GM12864 (cell line): Measurements from ENCODE around the gene LGMN.
A peak's percentile ranks its signal among the peaks of the same experiment; 100 is the strongest.

Experiments used
- DNase-seq: peaks from one replicate; pipeline ENCODE4 v3.0.0-alpha.2; 2011; ENCODE audit warnings: low read depth
- H3K4me3 ChIP-seq: 2 replicates; pipeline ENCODE4 v1.5.1; 2011; ENCODE audit warnings: mild to moderate bottlenecking, low read depth, low read length, control low read depth
- TF ChIP-seq, protein P1 (sequence below): IDR thresholded peaks from 2 replicates; pipeline ENCODE4 v1.5.1; 2011; ENCODE audit warnings: low read depth, mild to moderate bottlenecking, moderate library complexity, low read length, control low read depth, inconsistent platforms; ENCODE audit errors: missing control alignments

The LGMN gene

DNA sequence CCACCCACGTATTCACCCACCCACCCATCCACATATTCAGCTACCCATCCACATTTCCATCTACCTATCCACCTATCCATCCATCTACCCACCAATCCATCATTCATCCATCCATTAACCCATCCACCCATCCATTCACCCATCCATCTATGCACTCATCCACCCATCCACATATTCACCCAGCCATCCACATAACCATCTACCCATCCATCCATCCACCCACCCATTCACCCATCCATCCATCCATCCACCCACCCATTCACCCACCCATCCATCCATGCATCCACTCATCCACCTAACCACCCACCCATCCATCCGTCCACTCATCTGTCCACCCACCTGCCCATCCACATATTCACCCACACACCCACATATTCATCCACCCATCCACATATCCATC, 70.5 kb downstream of the LGMN start:
- no peak for DNase-seq
- TF ChIP-seq, protein P1, sequence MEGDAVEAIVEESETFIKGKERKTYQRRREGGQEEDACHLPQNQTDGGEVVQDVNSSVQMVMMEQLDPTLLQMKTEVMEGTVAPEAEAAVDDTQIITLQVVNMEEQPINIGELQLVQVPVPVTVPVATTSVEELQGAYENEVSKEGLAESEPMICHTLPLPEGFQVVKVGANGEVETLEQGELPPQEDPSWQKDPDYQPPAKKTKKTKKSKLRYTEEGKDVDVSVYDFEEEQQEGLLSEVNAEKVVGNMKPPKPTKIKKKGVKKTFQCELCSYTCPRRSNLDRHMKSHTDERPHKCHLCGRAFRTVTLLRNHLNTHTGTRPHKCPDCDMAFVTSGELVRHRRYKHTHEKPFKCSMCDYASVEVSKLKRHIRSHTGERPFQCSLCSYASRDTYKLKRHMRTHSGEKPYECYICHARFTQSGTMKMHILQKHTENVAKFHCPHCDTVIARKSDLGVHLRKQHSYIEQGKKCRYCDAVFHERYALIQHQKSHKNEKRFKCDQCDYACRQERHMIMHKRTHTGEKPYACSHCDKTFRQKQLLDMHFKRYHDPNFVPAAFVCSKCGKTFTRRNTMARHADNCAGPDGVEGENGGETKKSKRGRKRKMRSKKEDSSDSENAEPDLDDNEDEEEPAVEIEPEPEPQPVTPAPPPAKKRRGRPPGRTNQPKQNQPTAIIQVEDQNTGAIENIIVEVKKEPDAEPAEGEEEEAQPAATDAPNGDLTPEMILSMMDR = no peak
- no peak overlapping the region for H3K4me3 ChIP-seq

DNA sequence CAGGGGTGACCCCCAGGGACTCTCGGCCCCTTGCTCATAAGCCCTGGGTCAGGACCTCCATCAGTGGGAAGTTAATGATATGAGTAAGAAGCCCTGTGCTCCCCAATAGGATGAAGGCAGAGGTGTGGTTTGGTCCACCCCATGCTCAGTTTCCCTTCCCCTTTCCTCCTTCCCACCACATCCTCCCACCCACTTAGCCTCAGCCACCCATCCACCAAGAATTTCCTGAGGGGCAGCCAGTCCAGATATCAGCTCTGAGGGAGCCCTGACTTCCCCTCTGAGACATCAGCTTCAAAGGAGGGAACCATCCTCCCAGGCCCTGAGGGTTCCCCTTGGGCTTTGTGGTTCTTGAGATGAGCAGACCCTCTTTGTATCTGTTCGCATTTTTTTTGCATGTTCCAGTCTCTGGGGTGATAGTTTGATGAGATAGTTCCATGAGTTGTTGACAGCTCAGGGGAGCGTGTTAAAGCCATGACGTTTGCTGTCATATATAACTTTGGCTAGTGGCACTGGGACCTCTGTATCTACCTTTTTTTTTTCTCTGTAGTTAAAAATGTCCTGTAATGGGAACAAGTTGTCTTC, 71.2 kb downstream of the LGMN start:
- TF ChIP-seq, protein P1 = no peak
- DNase-seq = peak; percentile 91
- H3K4me3 ChIP-seq = no peak overlapping the region

DNA sequence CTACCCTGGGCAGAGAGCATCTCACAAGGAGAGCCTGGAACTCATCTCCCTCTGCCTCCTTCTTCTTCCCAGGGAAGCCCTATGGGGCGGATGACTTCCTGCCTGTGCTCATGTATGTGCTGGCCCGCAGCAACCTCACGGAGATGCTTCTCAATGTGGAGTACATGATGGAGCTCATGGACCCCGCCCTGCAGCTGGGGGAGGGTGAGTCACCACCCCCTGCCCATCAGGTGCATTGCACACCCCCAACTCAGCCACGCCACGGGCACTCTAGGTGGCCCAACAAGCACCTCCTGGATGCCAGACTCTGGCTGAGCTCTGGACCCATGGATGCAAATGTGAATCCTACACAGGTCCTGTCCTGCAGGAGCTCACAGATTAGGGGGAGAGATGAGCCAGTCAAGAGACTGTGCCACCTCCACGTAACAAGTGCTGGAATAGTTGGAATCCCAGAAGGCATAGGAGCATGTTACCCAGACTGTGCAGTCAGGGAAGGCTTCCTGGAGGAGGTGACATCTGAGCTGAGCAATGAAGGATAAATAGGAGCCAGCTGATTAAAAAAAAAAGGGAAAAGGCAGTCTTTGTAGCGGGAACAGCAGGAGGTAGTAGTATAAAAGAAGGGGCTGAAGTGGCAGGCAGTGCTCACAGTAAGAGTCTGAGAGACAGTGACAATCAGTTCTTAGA, 71.9 kb downstream of the LGMN start:
- TF ChIP-seq, protein P1 = no peak
- no peak overlapping the region; the same call in 1 of the 2 replicates for H3K4me3 ChIP-seq
- no peak for DNase-seq

DNA sequence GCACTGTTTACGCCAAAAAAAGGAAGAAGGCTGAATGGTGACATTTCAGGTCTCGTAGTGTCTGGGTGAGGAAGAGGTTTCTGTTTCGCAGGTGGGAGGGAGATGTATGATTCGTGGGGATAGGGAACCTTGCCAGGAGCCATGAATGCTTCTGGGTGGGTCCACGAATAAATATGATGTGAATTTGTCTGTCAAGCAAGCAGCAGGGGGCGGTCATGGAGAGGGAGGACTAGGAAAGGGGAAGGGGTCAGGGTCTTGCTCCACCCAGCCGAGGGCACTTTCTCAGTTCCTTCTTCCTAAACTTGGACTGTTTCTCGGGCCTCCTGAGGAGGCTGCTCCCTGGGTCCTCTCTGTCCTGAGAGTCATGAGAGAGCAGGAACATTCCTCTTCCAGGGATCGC, 72.5 kb downstream of the LGMN start:
- H3K4me3 ChIP-seq = peak overlapping the region; percentile 8; the same call in 1 of the 2 replicates
- no peak for DNase-seq
- TF ChIP-seq, protein P1 = no peak

DNA sequence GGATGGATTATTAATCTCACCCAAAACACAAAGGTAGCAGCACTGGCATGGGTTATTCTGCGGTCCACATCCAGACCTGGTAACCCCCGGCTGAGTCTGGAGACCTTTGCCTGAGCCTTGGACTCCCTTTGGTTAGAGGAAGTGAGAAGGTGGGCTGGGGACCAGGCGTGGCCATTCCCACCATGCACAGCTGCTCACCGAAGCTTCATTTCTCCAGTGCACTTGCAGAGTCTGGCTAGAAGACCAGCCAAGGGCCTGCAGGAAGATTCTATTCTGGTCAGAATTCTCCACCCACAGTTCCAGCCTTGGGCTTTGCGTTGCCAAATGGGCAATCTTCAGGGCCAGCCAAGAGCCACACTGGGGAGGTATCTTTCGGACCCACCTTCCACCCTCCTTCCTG, 73.0 kb downstream of the LGMN start:
- no peak for DNase-seq
- no peak overlapping the region for H3K4me3 ChIP-seq
- TF ChIP-seq, protein P1 = no peak

DNA sequence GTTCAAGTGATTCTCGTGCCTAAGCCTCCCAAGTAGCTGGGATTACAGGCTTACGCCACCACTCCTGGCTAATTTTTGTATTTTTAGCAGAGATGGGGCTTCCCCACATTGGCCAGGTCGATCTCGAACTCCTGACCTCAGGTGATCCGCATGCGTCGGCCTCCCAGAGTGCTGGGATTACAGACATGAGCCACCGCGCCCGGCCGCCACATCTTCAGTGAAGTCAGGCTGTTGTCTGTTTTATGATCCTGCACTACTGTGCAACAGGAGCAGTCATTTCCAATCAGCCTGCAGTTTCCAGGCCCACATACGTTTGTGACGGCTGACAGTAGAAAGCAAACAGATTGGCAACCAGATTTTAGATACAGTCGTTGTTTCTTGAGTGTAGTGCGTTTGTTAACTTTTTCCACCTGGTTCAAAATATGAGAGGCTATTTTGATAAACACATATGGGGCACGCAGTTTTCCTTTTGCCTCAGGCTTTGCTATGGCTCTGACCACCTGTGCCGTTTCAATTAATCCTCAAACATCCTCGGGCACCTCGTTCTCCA, 74.8 kb downstream of the LGMN start:
- no peak overlapping the region for H3K4me3 ChIP-seq
- TF ChIP-seq, protein P1 = no peak
- no peak for DNase-seq
